CD8-positive, alpha-beta memory T cell (primary cell): ENCODE results near the gene SLIT1. TPM values are rescaled to one million over a fixed set of nuclear protein-coding genes. Genes with fewer than 3 reads are reported as not detected.

Source experiments
- CTCF ChIA-PET: fragments of 350-600 bp; sonication (Branson Sonifier 250); formaldehyde crosslinking; loops from one replicate; lab custom pipeline; 2021; ENCODE audit warnings: antibody characterized with exemption; lab: Charles Lee
- POLR2A ChIA-PET: fragments of 350-600 bp; sonication (Branson Sonifier 250); formaldehyde crosslinking; loops from one replicate; lab custom pipeline; 2021; ENCODE audit warnings: antibody characterized with exemption; lab: Charles Lee
- DNase-seq, 5 donors: peaks; one replicate each; pipeline versions ENCODE4 v3.0.0 to v3.0.0-alpha.2; 2020 to 2022; ENCODE audit warnings: mixed read lengths in 1 of 5
- H3K27ac ChIP-seq: one replicate; pipeline ENCODE4 v1.7.0; 2013; ENCODE audit warnings: low read depth, mild to moderate bottlenecking, low read length, moderate library complexity
- H3K27me3 ChIP-seq: 2 replicates; pipeline ENCODE4 v1.7.0; 2013; ENCODE audit warnings: low read length, mild to moderate bottlenecking; ENCODE audit not compliant: insufficient read depth, poor library complexity, severe bottlenecking
- H3K36me3 ChIP-seq: 2 replicates; pipeline ENCODE4 v1.7.0; 2013; ENCODE audit warnings: mild to moderate bottlenecking, low read length, moderate library complexity; ENCODE audit not compliant: insufficient read depth
- H3K4me1 ChIP-seq: 2 replicates; pipeline ENCODE4 v1.7.0; 2013; ENCODE audit warnings: mild to moderate bottlenecking, low read length, moderate library complexity; ENCODE audit not compliant: insufficient read depth
- H3K4me3 ChIP-seq: 2 replicates; pipeline ENCODE4 v1.7.0; 2013; ENCODE audit warnings: mild to moderate bottlenecking, low read length
- H3K9me3 ChIP-seq: 2 replicates; pipeline ENCODE4 v1.7.0; 2013; ENCODE audit warnings: mild to moderate bottlenecking, low read length
- H3K27ac Mint-ChIP-seq, 8 donors: one replicate each; pipeline ENCODE4 v1.8.0; 2020 to 2021; ENCODE audit warnings: mixed read lengths in 8 of 8, mild to moderate bottlenecking in 6 of 8, inconsistent platforms in 3 of 8, moderate library complexity in 3 of 8
- H3K27me3 Mint-ChIP-seq, 2 donors: one replicate each; pipeline ENCODE4 v1.8.0; 2020 to 2021; ENCODE audit warnings: mixed read lengths in 2 of 2, mild to moderate bottlenecking in 1 of 2, moderate library complexity in 1 of 2
- H3K36me3 Mint-ChIP-seq, 3 donors: one replicate each; pipeline ENCODE4 v1.8.0; 2020 to 2021; ENCODE audit warnings: mixed read lengths in 3 of 3, inconsistent platforms in 1 of 3, mild to moderate bottlenecking in 1 of 3
- H3K4me1 Mint-ChIP-seq, 3 donors: one replicate each; pipeline ENCODE4 v1.8.0; 2020 to 2021; ENCODE audit warnings: mixed read lengths in 3 of 3, inconsistent platforms in 1 of 3, mild to moderate bottlenecking in 1 of 3
- H3K4me3 Mint-ChIP-seq, 7 donors: one replicate each; pipeline ENCODE4 v1.8.0; 2020 to 2021; ENCODE audit warnings: mixed read lengths in 7 of 7, mild to moderate bottlenecking in 6 of 7, moderate library complexity in 4 of 7, inconsistent platforms in 2 of 7
- H3K9me3 Mint-ChIP-seq, 5 donors: one replicate each; pipeline ENCODE4 v1.8.0; 2020 to 2022; ENCODE audit warnings: mixed read lengths in 5 of 5, mild to moderate bottlenecking in 3 of 5, moderate library complexity in 2 of 5, inconsistent platforms in 1 of 5
- polyA plus RNA-seq: library from polyadenylated mRNA; unstranded; fragments of 300-500 nt; fragmentation: Illumina TruSeq; gene quantifications from one replicate; pipeline ENCODE4 v1.2.3, GENCODE V29; 2021
- total RNA-seq, 2 experiments: library from RNA; stranded (reverse); gene quantifications; one replicate each; pipeline ENCODE4 v1.2.3, GENCODE V29; 2021

The SLIT1 gene
- total and polyA plus RNA-seq, 3 experiments from 2014 or later: 0.06 to 0.20 TPM; not detected in 1

DNA sequence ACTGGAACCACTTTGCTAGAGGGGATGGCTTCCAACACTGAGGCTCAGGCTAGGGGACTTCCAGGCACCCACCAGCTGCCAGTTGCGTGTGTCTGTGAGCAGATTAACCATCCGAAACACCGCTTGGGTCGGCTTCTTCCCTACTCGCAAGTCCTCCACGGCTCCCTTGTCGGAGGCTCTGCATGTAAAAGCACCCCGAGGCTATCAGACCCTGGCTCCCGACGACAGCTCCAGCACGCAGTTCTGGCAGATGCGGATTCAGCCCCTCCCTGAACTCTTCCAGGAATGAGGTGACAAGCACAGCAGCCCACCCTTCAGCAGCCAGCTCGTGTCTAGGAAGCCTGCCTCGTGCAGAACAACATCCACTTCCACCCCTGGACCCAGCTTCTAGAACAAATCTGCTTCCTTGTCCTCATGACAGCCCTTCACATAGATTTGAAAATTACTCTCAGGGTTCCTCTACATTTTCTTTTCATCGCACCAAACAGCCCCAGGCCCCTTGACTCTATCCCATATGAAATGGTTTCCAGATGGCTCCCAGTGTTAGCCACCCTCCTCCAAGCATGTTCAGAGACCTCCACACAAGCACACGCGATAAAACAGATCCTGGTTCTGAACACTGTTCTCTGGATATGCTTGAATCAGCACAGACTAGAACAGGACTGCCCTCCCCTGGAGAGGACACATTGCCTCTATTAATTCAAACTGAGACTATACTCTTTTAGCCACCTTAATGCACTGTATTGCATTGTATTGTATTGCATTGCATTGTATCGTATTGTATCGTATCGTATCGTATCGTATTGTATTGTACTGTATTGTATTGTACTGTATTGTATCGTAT lies 44.6 kb downstream of the SLIT1 start:
- CTCF ChIA-PET: no interaction called here
- H3K27me3 ChIP-seq: no peaks in the 10 kb centered on the region
- no peak overlapping the region for H3K4me3 ChIP-seq
- H3K27ac Mint-ChIP-seq: no peak overlapping the region
- H3K36me3 Mint-ChIP-seq: no peaks in the 10 kb centered on the region
- no peak for DNase-seq
- no peak overlapping the region for H3K4me3 Mint-ChIP-seq
- no peaks in the 10 kb centered on the region for H3K9me3 ChIP-seq
- no peaks in the 10 kb centered on the region for H3K4me1 Mint-ChIP-seq
- H3K9me3 Mint-ChIP-seq: no peaks in the 10 kb centered on the region
- no peaks in the 10 kb centered on the region for H3K4me1 ChIP-seq
- H3K27ac ChIP-seq: no peak overlapping the region
- H3K27me3 Mint-ChIP-seq: peaks cover 12 to 35% of the 10 kb centered on the region in 2 donors
- no peaks in the 10 kb centered on the region for H3K36me3 ChIP-seq
- POLR2A ChIA-PET: no interaction called here

- POLR2A ChIA-PET: no interaction called here
- H3K4me3 Mint-ChIP-seq: no peak overlapping the region
These were observed 45.5 kb downstream of the SLIT1 start for GRCh38 chr10:97140049-97140846.

DNA sequence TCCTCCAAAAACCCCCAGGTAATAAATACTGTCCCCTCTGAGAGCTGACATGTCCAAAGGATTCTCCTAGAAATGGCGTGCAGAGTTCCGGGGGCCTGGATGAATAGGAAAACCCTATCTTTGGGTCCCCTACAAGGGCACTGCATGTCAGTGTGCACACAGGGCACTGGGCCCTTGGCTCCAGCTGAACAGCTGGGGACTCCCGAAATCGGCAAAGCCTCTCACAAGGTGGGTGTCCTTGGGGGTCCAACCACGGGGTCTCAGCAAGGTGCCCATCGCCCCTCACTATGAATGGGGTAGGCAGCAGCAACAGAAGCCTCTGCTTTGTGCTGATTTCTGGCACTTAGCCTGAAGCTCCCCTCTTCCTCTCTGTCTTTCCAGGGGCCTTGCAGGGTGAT lies 46.1 kb downstream of the SLIT1 start:
- H3K4me3 Mint-ChIP-seq: no peak overlapping the region
- H3K9me3 Mint-ChIP-seq: no peaks in the 10 kb centered on the region
- no peak for DNase-seq
- Histone ChIP-seq H3K27ac (no peak overlapping the region), H3K36me3 (no peaks in the 10 kb centered on the region), H3K4me1 (no peaks in the 10 kb centered on the region), H3K9me3 (no peaks in the 10 kb centered on the region), H3K4me3 (no peak overlapping the region), H3K27me3 (no peaks in the 10 kb centered on the region)
- ChIA-PET POLR2A (no interaction called here), CTCF (interaction anchor here (0.7 kb wide), 1 partner anchor 50 kb away, joined by 4 read pairs; no protein-coding TSS in a partner anchor)
- H3K27ac Mint-ChIP-seq: no peak overlapping the region
- peaks cover 12 to 34% of the 10 kb centered on the region in 2 donors for H3K27me3 Mint-ChIP-seq
- H3K4me1 Mint-ChIP-seq: no peaks in the 10 kb centered on the region
- no peaks in the 10 kb centered on the region for H3K36me3 Mint-ChIP-seq

More at GRCh38 chr10:97140049-97140846, 45.5 kb downstream of the SLIT1 start:
- Mint-ChIP-seq H3K36me3 (no peaks in the 10 kb centered on the region), H3K27me3 (peaks cover 12 to 31% of the 10 kb centered on the region in 2 donors), H3K4me1 (no peaks in the 10 kb centered on the region), H3K9me3 (no peaks in the 10 kb centered on the region), H3K27ac (no peak overlapping the region)
- DNase-seq: no peak
- CTCF ChIA-PET: interaction anchor here (0.7 kb wide), 1 partner anchor 50 kb away, joined by 4 read pairs; no protein-coding TSS in a partner anchor
- H3K9me3 ChIP-seq: no peaks in the 10 kb centered on the region
- no peak overlapping the region for H3K4me3 ChIP-seq
- no peaks in the 10 kb centered on the region for H3K4me1 ChIP-seq
- H3K36me3 ChIP-seq: no peaks in the 10 kb centered on the region
- no peak overlapping the region for H3K27ac ChIP-seq
- H3K27me3 ChIP-seq: no peaks in the 10 kb centered on the region

- H3K27ac Mint-ChIP-seq: no peak overlapping the region
- peaks cover 12 to 35% of the 10 kb centered on the region in 2 donors for H3K27me3 Mint-ChIP-seq
- no peaks in the 10 kb centered on the region for H3K27me3 ChIP-seq
- H3K4me3 ChIP-seq: no peak overlapping the region
- no peak overlapping the region for H3K27ac ChIP-seq
- no peaks in the 10 kb centered on the region for H3K4me1 ChIP-seq
- no peaks in the 10 kb centered on the region for H3K36me3 Mint-ChIP-seq
- H3K36me3 ChIP-seq: no peaks in the 10 kb centered on the region
- H3K4me1 Mint-ChIP-seq: no peaks in the 10 kb centered on the region
- DNase-seq: no peak
- ChIA-PET POLR2A (no interaction called here), CTCF (no interaction called here)
- H3K9me3 Mint-ChIP-seq: no peaks in the 10 kb centered on the region
- no peaks in the 10 kb centered on the region for H3K9me3 ChIP-seq
- H3K4me3 Mint-ChIP-seq: no peak overlapping the region
These were observed 46.9 kb downstream of the SLIT1 start for GRCh38 chr10:97138846-97139245.

GRCh38 chr10:97138174-97138573 lies 47.6 kb downstream of the SLIT1 start:
- peaks cover 12 to 32% of the 10 kb centered on the region in 2 donors for H3K27me3 Mint-ChIP-seq
- no peaks in the 10 kb centered on the region for H3K4me1 Mint-ChIP-seq
- DNase-seq: no peak
- H3K4me1 ChIP-seq: no peaks in the 10 kb centered on the region
- no peak overlapping the region for H3K27ac Mint-ChIP-seq
- ChIA-PET POLR2A (no interaction called here), CTCF (no interaction called here)
- H3K36me3 ChIP-seq: no peaks in the 10 kb centered on the region
- no peak overlapping the region for H3K4me3 Mint-ChIP-seq
- H3K27me3 ChIP-seq: no peaks in the 10 kb centered on the region
- H3K4me3 ChIP-seq: no peak overlapping the region
- H3K27ac ChIP-seq: no peak overlapping the region
- H3K9me3 Mint-ChIP-seq: no peaks in the 10 kb centered on the region
- H3K36me3 Mint-ChIP-seq: no peaks in the 10 kb centered on the region
- no peaks in the 10 kb centered on the region for H3K9me3 ChIP-seq

GRCh38 chr10:97136756-97137155 lies 49.0 kb downstream of the SLIT1 start:
- no peak overlapping the region for H3K4me3 Mint-ChIP-seq
- DNase-seq: no peak
- H3K4me3 ChIP-seq: no peak overlapping the region
- no peak overlapping the region for H3K27ac Mint-ChIP-seq
- H3K9me3 ChIP-seq: no peaks in the 10 kb centered on the region
- POLR2A ChIA-PET: no interaction called here
- no peaks in the 10 kb centered on the region for H3K27me3 ChIP-seq
- no peaks in the 10 kb centered on the region for H3K36me3 Mint-ChIP-seq
- H3K27me3 Mint-ChIP-seq: peaks cover 10 to 29% of the 10 kb centered on the region in 2 donors
- CTCF ChIA-PET: interaction anchor here (0.9 kb wide), 1 partner anchor 12 kb away, joined by 3 read pairs; no protein-coding TSS in a partner anchor
- H3K36me3 ChIP-seq: no peaks in the 10 kb centered on the region
- no peaks in the 10 kb centered on the region for H3K4me1 Mint-ChIP-seq
- no peak overlapping the region for H3K27ac ChIP-seq
- no peaks in the 10 kb centered on the region for H3K9me3 Mint-ChIP-seq
- H3K4me1 ChIP-seq: no peaks in the 10 kb centered on the region

DNA sequence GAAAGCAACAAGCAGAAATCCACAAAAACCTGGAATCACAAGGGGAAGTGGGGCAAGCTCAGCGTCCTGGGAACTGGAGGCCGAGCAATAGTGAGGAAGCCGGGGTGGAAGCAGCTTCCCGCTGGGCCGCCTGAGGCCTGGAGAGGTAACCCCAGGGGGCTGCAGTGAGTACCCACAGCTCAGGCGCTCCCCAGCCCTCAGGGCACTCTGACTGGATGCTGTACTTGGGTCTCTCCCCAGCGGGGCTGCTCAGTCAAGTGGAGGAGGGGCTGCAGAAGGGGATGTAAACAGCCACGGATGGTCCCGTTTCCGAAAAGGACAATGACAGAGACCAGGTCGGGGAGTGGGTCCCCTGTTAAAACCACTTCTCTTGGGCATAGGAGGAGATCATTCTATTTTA lies 50.3 kb downstream of the SLIT1 start:
- Histone ChIP-seq H3K27ac (no peak overlapping the region), H3K27me3 (no peaks in the 10 kb centered on the region), H3K36me3 (no peaks in the 10 kb centered on the region), H3K9me3 (no peaks in the 10 kb centered on the region), H3K4me3 (no peak overlapping the region), H3K4me1 (no peaks in the 10 kb centered on the region)
- H3K9me3 Mint-ChIP-seq: no peaks in the 10 kb centered on the region
- no peak overlapping the region for H3K4me3 Mint-ChIP-seq
- peaks cover 4 to 22% of the 10 kb centered on the region in 2 donors for H3K27me3 Mint-ChIP-seq
- no peaks in the 10 kb centered on the region for H3K4me1 Mint-ChIP-seq
- no peak overlapping the region for H3K27ac Mint-ChIP-seq
- DNase-seq: no peak
- H3K36me3 Mint-ChIP-seq: no peaks in the 10 kb centered on the region
- CTCF ChIA-PET: no interaction called here
- POLR2A ChIA-PET: no interaction called here

- no peaks in the 10 kb centered on the region for H3K9me3 ChIP-seq
- H3K27ac ChIP-seq: no peak overlapping the region
- no peak overlapping the region for H3K4me3 ChIP-seq
- Mint-ChIP-seq H3K27ac (no peak overlapping the region), H3K4me3 (no peak overlapping the region), H3K4me1 (no peaks in the 10 kb centered on the region), H3K36me3 (no peaks in the 10 kb centered on the region), H3K27me3 (peaks cover 4 to 22% of the 10 kb centered on the region in 2 donors), H3K9me3 (no peaks in the 10 kb centered on the region)
- no peaks in the 10 kb centered on the region for H3K27me3 ChIP-seq
- H3K36me3 ChIP-seq: no peaks in the 10 kb centered on the region
- ChIA-PET POLR2A (no interaction called here), CTCF (no interaction called here)
- no peak for DNase-seq
- H3K4me1 ChIP-seq: no peaks in the 10 kb centered on the region
These were observed 50.8 kb downstream of the SLIT1 start for GRCh38 chr10:97134983-97135382.
